ENCODE measurements around the gene LPXN. TPM values are rescaled to one million over a fixed set of nuclear protein-coding genes. Genes with fewer than 3 reads are reported as not detected.

The LPXN gene
- total RNA-seq, 1 experiment from 2014 or later: 2.1 TPM

- CTCF ChIA-PET: no interaction called here
- no peak for ATAC-seq
- Mint-ChIP-seq H3K36me3 (peaks cover 2% of the 10 kb centered on the region), H3K27me3 (ENCODE audit: low read depth) (no peaks in the 10 kb centered on the region), H3K4me1 (peaks cover 38% of the 10 kb centered on the region), H3K4me3 (peak overlapping the region; percentile 96), H3K27ac (peak overlapping the region; percentile 98; the same call in 1 of the 2 replicates), H3K9me3 (no peaks in the 10 kb centered on the region)
- TF ChIP-seq HMGXB4 (CRISPR knock-in tag; IDR thresholded peaks at IDR 0.05): no peak
- TF ChIP-seq E2F4 (CRISPR knock-in tag; IDR thresholded peaks at IDR 0.05; ENCODE audit: borderline replicate concordance, low read depth): no peak
- no peak for TF ChIP-seq USF2 (CRISPR knock-in tag; IDR thresholded peaks at IDR 0.05)
- no peak for TF ChIP-seq ZNF425 (CRISPR knock-in tag; conservative IDR thresholded peaks at IDR 0.05)
- TF ChIP-seq PRRX2 (CRISPR knock-in tag; IDR thresholded peaks at IDR 0.05): no peak
- no peak for TF ChIP-seq SMAD4 (CRISPR knock-in tag; IDR thresholded peaks at IDR 0.05)
- TF ChIP-seq ZNF121 (CRISPR knock-in tag; IDR thresholded peaks at IDR 0.05): no peak
- TF ChIP-seq JAZF1 (CRISPR knock-in tag; IDR thresholded peaks at IDR 0.05): no peak
- TF ChIP-seq TCF7 (CRISPR knock-in tag; IDR thresholded peaks at IDR 0.05; ENCODE audit: low read depth): no peak
- no peak for TF ChIP-seq AFF4 (CRISPR knock-in tag; IDR thresholded peaks at IDR 0.05; ENCODE audit: borderline replicate concordance)
- POLR2A ChIA-PET: no interaction called here
- no peak for DNase-seq (ENCODE audit: low spot score)
Observed at GRCh38 chr11:58580311-58580710, 4.7 kb upstream of the LPXN start.

GRCh38 chr11:58579192-58580129, 3.8 kb upstream of the LPXN start:
- ChIA-PET CTCF (interaction anchor here (3.9 kb wide), 1 partner anchor 12 kb away, joined by 37 read pairs; no protein-coding TSS in a partner anchor), POLR2A (no interaction called here)
- DNase-seq (ENCODE audit: low spot score) (peak; percentile 83), ATAC-seq (peak; percentile 13)
- H3K27me3 Mint-ChIP-seq (ENCODE audit: low read depth): no peaks in the 10 kb centered on the region
- H3K4me1 Mint-ChIP-seq: peaks cover 38% of the 10 kb centered on the region
- H3K4me3 Mint-ChIP-seq: peak overlapping the region; percentile 96
- no peaks in the 10 kb centered on the region for H3K9me3 Mint-ChIP-seq
- H3K27ac Mint-ChIP-seq: peak overlapping the region; percentile 98
- peaks cover 2% of the 10 kb centered on the region; the same call in 1 of the 2 replicates for H3K36me3 Mint-ChIP-seq
- no peak for TF ChIP-seq NFYB (CRISPR knock-in tag; conservative IDR thresholded peaks at IDR 0.05; ENCODE audit: low read depth)
- TF ChIP-seq TEAD1 (CRISPR knock-in tag; IDR thresholded peaks at IDR 0.05): no peak
- TF ChIP-seq SMAD3 (CRISPR knock-in tag; IDR thresholded peaks at IDR 0.05; ENCODE audit: borderline replicate concordance): no peak
- no peak for TF ChIP-seq ERG (CRISPR knock-in tag; IDR thresholded peaks at IDR 0.05)
- peak; percentile 65; the same call in 1 of the 2 replicates for TF ChIP-seq ARID4B (CRISPR knock-in tag; IDR thresholded peaks at IDR 0.05; ENCODE audit: borderline replicate concordance)
